Measurements from ENCODE around the gene FREY1. TPM values are rescaled to one million over a fixed set of nuclear protein-coding genes. Genes with fewer than 3 reads are reported as not detected.

Gene FREY1
- total RNA-seq, 1 donor from 2014 or later, result not detected

DNA sequence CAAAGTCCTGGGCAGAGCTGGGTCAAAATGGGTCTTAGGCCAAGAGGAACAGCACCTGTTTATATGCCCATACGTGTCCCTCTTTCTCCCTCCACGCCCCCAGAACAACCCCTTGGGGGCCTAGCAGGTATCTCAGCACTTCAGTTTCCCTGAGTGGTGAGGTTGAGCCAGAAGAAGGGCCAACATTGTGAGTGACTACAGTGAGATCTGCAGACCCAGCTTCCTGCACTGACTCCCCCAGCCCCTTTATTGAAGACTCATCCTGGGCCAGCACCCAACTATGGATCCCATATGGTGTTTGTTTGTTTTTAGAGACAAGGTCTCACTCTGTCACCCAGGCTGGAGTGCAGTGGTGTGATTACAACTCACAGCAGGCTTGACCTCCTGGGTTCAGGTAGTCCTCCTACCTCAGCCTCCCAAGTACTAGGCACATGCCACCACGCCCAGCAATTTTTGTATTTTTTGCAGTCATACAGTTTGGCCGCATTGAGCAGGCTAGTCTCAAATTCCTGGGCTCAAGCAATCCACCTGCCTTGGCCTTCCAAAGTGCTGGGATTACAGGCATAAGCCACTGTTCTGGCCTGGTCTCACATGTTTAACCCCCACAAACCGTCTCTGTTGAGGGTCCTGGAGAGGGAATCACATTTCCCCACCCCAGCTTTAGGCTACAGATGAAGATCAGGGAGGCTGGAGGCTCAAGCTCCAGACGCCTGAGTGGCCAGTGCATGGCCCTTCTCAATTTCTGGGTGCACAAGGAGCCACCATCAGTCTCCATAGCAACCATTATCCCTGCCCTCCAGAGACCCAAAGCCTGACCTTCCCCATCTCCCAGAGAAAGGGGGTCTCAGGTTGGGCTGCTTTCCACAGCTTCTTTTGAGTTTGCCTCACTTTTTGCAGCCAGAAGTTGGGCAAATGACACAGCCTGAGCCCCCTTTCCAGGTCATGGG, 13.7 kb upstream of the FREY1 start:
- Histone ChIP-seq H3K9me3 (no peaks in the 10 kb centered on the region), H3K4me1 (peaks cover 35% of the 10 kb centered on the region), H3K36me3 (peaks cover 0 to 5% of the 10 kb centered on the region in 2 donors), H3K27ac (no peak overlapping the region), H3K27me3 (peaks cover 13% of the 10 kb centered on the region), H3K4me3 (no peak overlapping the region)
- intact Hi-C loops (cut with DNase I), result no loop called here
- DNase-seq (ENCODE audit: extremely low spot score in 2 of 2), result no peak
- TF ChIP-seq, protein P1, sequence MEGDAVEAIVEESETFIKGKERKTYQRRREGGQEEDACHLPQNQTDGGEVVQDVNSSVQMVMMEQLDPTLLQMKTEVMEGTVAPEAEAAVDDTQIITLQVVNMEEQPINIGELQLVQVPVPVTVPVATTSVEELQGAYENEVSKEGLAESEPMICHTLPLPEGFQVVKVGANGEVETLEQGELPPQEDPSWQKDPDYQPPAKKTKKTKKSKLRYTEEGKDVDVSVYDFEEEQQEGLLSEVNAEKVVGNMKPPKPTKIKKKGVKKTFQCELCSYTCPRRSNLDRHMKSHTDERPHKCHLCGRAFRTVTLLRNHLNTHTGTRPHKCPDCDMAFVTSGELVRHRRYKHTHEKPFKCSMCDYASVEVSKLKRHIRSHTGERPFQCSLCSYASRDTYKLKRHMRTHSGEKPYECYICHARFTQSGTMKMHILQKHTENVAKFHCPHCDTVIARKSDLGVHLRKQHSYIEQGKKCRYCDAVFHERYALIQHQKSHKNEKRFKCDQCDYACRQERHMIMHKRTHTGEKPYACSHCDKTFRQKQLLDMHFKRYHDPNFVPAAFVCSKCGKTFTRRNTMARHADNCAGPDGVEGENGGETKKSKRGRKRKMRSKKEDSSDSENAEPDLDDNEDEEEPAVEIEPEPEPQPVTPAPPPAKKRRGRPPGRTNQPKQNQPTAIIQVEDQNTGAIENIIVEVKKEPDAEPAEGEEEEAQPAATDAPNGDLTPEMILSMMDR (IDR thresholded peaks at IDR 0.05), result no peak
- no peak for TF ChIP-seq POLR2AphosphoS5 (IDR thresholded peaks at IDR 0.05; ENCODE audit: insufficient read depth in 1 of 2, low read depth in 1 of 2)
- TF ChIP-seq POLR2A (IDR thresholded peaks at IDR 0.05), result no peak

DNA sequence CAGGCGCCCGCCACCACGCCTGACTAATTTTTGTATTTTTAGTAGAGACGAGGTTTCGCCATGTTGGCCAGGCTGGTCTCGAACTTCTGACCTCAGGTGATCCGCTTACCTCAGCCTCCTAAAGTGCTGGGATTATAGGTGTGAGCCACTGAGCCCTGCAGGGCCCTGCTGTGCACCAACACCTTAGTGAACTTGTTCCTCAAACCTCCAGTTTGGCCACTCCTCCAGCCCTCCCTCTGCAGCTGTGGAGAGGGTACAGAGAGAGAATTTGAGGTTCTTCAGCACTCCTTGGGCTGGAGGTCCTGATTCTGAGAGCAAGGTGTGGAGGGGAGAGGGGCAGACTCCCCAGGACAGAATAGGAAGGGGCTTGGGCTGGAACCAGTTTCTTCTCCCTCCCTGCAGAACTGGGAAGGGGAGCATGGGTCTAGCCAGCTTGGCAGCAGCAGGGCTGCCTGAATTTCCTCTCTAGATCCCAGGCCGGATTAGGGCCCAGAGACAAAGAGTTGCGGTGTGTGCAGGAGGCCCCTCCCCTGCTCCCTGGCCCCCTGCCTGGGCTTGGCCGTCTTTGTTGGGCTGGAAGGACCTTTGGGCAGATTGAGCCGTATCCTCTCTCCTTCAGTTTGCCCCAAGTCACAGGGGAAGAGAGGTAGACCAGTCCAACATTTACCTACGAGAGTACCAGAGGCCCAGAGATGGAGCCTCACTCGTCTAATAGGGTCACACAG, 12.9 kb upstream of the FREY1 start:
- Histone ChIP-seq H3K27me3 (peaks cover 13% of the 10 kb centered on the region), H3K4me1 (peaks cover 37% of the 10 kb centered on the region), H3K36me3 (peaks cover 0 to 10% of the 10 kb centered on the region in 2 donors), H3K27ac (no peak overlapping the region), H3K9me3 (no peaks in the 10 kb centered on the region), H3K4me3 (no peak overlapping the region)
- intact Hi-C loops (cut with DNase I), result loop anchor here (5.0 kb wide), 2 partner anchors 73 to 202 kb away; partner anchors contain the start of genes CRY2 and PHF21A
- no peak for DNase-seq (ENCODE audit: extremely low spot score in 2 of 2)
- TF ChIP-seq, protein P1 (IDR thresholded peaks at IDR 0.05), result no peak
- TF ChIP-seq POLR2AphosphoS5 (IDR thresholded peaks at IDR 0.05; ENCODE audit: insufficient read depth in 1 of 2, low read depth in 1 of 2) (no peak), POLR2A (IDR thresholded peaks at IDR 0.05) (no peak)

DNA sequence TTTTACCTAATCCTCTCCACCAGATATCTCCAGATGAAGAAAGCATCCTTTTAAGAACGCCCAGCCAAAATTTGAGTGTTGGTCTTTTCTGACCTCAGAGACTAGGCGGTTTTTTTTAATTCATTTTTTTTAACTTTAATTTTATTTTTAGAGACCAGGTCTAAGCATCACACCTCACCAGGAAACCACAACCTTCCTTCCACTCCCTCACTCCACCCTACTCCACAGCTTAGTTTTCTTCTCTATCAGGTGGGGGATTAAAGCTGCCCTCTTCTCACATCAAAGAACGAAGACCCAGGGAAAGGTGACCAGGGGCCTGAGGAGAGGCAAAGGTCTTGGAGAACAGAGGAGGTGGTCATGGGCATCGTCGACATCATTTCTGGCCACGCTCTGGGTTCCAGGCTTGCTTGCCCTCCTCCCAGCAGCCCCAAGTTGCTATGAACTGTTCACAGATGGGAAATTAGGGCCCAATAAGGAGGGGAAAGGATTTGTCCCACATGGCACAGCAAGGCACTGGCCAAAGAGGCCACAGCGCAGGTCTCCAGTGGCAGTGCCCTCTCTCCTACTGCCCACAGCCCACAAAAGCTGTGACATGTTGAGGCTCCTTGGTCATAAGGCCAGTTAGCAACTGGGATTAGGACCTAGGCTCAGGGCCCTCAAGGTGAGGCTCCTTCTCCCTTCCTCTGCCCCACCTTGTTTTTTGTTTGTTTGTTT, 12.0 kb upstream of the FREY1 start:
- DNase-seq (ENCODE audit: extremely low spot score in 2 of 2), result no peak
- peaks cover 37% of the 10 kb centered on the region for H3K4me1 ChIP-seq
- H3K27me3 ChIP-seq, result peaks cover 13% of the 10 kb centered on the region
- peaks cover 0 to 17% of the 10 kb centered on the region in 2 donors for H3K36me3 ChIP-seq
- no peak overlapping the region for H3K27ac ChIP-seq
- H3K4me3 ChIP-seq, result peak overlapping the region; percentile 73 to 96
- TF ChIP-seq POLR2A (IDR thresholded peaks at IDR 0.05) (no peak), POLR2AphosphoS5 (IDR thresholded peaks at IDR 0.05; ENCODE audit: insufficient read depth in 1 of 2, low read depth in 1 of 2) (no peak)
- TF ChIP-seq, protein P1 (IDR thresholded peaks at IDR 0.05), result no peak
- no peaks in the 10 kb centered on the region for H3K9me3 ChIP-seq
- intact Hi-C loops (cut with DNase I), result loop anchor here (5.0 kb wide), 2 partner anchors 72 to 203 kb away; partner anchors contain the start of genes CRY2 and PHF21A

DNA sequence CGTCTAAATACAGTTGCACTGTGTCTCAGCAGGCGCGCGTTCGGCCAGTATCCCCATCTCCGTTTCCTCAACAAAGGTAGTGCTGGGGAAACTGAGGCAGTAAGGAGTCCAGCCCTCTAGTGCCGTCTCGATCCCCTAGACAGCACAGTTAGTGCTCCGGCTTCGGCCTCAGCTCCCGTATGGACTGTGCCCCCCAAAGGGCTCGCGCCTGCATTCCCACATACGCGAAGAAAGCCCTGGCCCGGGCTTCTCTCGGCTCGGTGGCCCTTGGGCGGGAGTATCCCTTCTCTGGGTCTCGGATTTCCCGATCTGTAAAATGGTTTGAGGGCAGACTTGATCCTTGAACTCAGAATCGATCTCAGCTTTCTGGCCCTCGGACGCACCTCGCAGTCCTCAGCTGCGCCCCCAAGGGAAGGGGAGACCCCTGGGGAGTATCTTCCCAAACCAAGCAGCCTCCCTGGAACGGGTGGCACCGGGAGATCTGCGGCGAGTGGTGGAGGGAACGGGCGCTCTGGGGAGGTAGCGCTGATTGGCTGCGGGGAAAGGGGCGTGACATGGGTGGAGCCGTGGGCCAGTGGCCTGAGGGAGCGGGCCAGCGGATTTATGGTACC, 11.4 kb upstream of the FREY1 start:
- TF ChIP-seq POLR2A (IDR thresholded peaks at IDR 0.05) (peak in 1 of 2 donors; percentile 67), POLR2AphosphoS5 (IDR thresholded peaks at IDR 0.05; ENCODE audit: insufficient read depth in 1 of 2, low read depth in 1 of 2) (peak; percentile 11 to 79)
- TF ChIP-seq, protein P1 (IDR thresholded peaks at IDR 0.05), result no peak
- Histone ChIP-seq H3K27me3 (peaks cover 12% of the 10 kb centered on the region), H3K36me3 (peaks cover 0 to 24% of the 10 kb centered on the region in 2 donors), H3K27ac (peak overlapping the region; percentile 85), H3K9me3 (no peaks in the 10 kb centered on the region), H3K4me3 (peak overlapping the region; percentile 73 to 96), H3K4me1 (peaks cover 37% of the 10 kb centered on the region)
- no peak for DNase-seq (ENCODE audit: extremely low spot score in 2 of 2)
- intact Hi-C loops (cut with DNase I), result loop anchor here (5.0 kb wide), 2 partner anchors 71 to 204 kb away; partner anchors contain the start of genes CRY2 and PHF21A
